ENCODE measurements around the gene ECM2.

ECM2 gene

DNA sequence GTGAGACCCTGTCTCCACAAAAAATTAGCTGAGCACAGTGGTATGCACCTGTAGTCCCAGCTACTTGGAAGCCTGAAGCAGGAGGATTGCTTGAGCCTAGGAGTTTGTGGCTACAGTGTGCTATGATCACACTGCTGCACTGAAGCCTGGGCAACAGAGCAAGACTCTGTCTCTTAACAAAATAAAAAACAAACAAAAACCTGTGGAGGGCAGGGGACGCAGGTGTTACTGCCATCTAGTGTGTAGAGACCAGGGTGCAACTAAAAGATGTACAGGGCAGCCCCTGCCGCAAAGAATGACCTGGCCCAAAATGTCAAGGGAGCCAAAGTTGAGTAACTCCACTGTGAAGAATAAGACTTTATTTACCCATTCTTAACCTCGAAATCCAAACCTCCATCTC, 80.6 kb downstream of the ECM2 start:
- DNase-seq, result no peak

DNA sequence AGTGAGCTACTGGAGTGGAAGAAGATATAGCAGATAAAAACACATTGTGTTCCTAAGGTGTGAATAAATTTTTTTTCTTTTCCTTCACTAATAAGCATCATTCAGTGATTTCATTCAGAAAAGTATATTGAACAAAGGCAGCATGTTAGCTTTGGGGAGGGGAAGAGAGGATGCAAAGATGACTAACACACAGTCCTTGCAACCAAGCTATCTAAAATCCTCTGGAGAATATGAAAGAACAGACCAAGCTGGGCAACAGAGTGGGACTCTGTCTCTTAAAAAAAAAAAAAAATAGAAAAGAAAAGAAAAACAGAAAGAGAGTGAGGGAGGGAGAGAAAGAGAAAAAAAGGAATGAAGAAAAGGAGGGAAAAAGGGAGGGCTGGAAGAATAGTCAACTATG, 89.3 kb downstream of the ECM2 start:
- DNase-seq, result no peak

All from DMS79 (cell line).